ENCODE results near the gene APOL4. TPM values are rescaled to one million over a fixed set of nuclear protein-coding genes. Genes with fewer than 3 reads are reported as not detected.
A peak's percentile ranks its signal among the peaks of the same experiment; 100 is the strongest.

APOL4 gene
- total RNA-seq, 1 donor from 2014 or later, result not detected

GRCh38 chr22:36220451-36220921 is 18.9 kb upstream of the APOL4 start:
- Mint-ChIP-seq H3K9me3 (ENCODE audit: unreplicated experiment) (no peaks in the 10 kb centered on the region), H3K4me3 (ENCODE audit: unreplicated experiment) (no peak overlapping the region), H3K4me1 (ENCODE audit: low read depth, unreplicated experiment) (peaks cover 14% of the 10 kb centered on the region), H3K27ac (ENCODE audit: unreplicated experiment) (no peak overlapping the region), H3K27me3 (ENCODE audit: low read depth, unreplicated experiment) (peaks cover 21% of the 10 kb centered on the region), H3K36me3 (ENCODE audit: low read depth, unreplicated experiment) (peaks cover 2% of the 10 kb centered on the region)
- no peaks in the 10 kb centered on the region for H4K20me1 ChIP-seq (ENCODE audit: insufficient read depth, low read length)
- H3K4me2 ChIP-seq (ENCODE audit: low read length), result peak overlapping the region; percentile 21
- H3K9ac ChIP-seq (ENCODE audit: low read length), result no peak overlapping the region
- H3K4me3 ChIP-seq (ENCODE audit: insufficient read depth, low read depth, low read length), result no peak overlapping the region
- no peak overlapping the region for H3K27ac ChIP-seq (ENCODE audit: low read depth, low read length)
- H3K79me2 ChIP-seq (ENCODE audit: insufficient read depth, low read length), result no peaks in the 10 kb centered on the region
- peak; percentile 52 for DNase-seq (ENCODE audit: low read depth)
- peaks cover 31% of the 10 kb centered on the region for H3K27me3 ChIP-seq (ENCODE audit: insufficient read depth, low read length)
- peak overlapping the region; percentile 24 for H2AFZ ChIP-seq (ENCODE audit: low read depth, low read length)
- FAIRE-seq, result no peak
- H3K4me1 ChIP-seq (ENCODE audit: insufficient read depth, low read length), result no peaks in the 10 kb centered on the region
- no peaks in the 10 kb centered on the region for H3K36me3 ChIP-seq (ENCODE audit: insufficient read depth, low read length)
- no peaks in the 10 kb centered on the region for H3K9me3 ChIP-seq (ENCODE audit: insufficient read depth, low read depth, low read length)
- TF ChIP-seq EZH2 (IDR thresholded peaks at IDR 0.05; ENCODE audit: insufficient read depth, low read length), result no peak
- TF ChIP-seq, protein P1, sequence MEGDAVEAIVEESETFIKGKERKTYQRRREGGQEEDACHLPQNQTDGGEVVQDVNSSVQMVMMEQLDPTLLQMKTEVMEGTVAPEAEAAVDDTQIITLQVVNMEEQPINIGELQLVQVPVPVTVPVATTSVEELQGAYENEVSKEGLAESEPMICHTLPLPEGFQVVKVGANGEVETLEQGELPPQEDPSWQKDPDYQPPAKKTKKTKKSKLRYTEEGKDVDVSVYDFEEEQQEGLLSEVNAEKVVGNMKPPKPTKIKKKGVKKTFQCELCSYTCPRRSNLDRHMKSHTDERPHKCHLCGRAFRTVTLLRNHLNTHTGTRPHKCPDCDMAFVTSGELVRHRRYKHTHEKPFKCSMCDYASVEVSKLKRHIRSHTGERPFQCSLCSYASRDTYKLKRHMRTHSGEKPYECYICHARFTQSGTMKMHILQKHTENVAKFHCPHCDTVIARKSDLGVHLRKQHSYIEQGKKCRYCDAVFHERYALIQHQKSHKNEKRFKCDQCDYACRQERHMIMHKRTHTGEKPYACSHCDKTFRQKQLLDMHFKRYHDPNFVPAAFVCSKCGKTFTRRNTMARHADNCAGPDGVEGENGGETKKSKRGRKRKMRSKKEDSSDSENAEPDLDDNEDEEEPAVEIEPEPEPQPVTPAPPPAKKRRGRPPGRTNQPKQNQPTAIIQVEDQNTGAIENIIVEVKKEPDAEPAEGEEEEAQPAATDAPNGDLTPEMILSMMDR (IDR thresholded peaks at IDR 0.05; ENCODE audit: insufficient read depth, low read depth, low read length), result no peak

DNA sequence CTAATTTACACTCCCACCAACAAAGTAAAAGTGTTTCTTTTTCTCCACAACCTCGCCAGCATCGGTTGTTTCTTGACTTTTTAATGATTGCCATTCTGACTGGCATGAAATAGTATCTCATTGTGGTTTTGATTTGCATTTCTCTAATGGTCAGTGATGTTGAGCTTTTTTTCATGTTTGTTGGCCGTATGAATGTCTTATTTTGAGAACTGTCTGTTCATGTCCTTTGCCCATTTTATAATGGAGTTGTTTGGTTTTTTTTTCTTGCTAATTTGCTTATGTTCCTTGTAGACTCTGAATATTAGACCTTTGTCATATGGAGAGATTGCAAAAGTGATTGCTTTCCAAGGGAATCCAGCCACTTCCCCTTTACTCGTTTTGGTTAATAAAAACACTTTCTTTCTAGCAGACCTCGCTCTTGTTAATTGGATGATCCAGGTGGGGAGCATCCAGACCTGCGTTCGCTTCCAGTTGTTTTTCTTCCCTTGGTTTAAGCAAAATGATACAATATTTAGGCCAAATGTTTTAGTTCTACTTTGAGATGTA is 17.1 kb upstream of the APOL4 start:
- Mint-ChIP-seq H3K36me3 (ENCODE audit: low read depth, unreplicated experiment) (no peaks in the 10 kb centered on the region), H3K4me1 (ENCODE audit: low read depth, unreplicated experiment) (peaks cover 9% of the 10 kb centered on the region), H3K9me3 (ENCODE audit: unreplicated experiment) (no peaks in the 10 kb centered on the region), H3K27me3 (ENCODE audit: low read depth, unreplicated experiment) (peaks cover 33% of the 10 kb centered on the region), H3K27ac (ENCODE audit: unreplicated experiment) (no peak overlapping the region), H3K4me3 (ENCODE audit: unreplicated experiment) (no peak overlapping the region)
- no peak overlapping the region for H3K4me3 ChIP-seq (ENCODE audit: insufficient read depth, low read depth, low read length)
- H3K79me2 ChIP-seq (ENCODE audit: insufficient read depth, low read length), result no peaks in the 10 kb centered on the region
- H3K27me3 ChIP-seq (ENCODE audit: insufficient read depth, low read length), result peaks cover 39% of the 10 kb centered on the region
- H3K27ac ChIP-seq (ENCODE audit: low read depth, low read length), result no peak overlapping the region
- TF ChIP-seq EZH2 (IDR thresholded peaks at IDR 0.05; ENCODE audit: insufficient read depth, low read length), result no peak
- TF ChIP-seq, protein P1 (IDR thresholded peaks at IDR 0.05; ENCODE audit: insufficient read depth, low read depth, low read length), result no peak
- no peaks in the 10 kb centered on the region for H3K4me1 ChIP-seq (ENCODE audit: insufficient read depth, low read length)
- no peak for FAIRE-seq
- H4K20me1 ChIP-seq (ENCODE audit: insufficient read depth, low read length), result no peaks in the 10 kb centered on the region
- H3K36me3 ChIP-seq (ENCODE audit: insufficient read depth, low read length), result no peaks in the 10 kb centered on the region
- no peak for DNase-seq (ENCODE audit: low read depth)
- no peaks in the 10 kb centered on the region for H3K9me3 ChIP-seq (ENCODE audit: insufficient read depth, low read depth, low read length)
- no peak overlapping the region for H3K4me2 ChIP-seq (ENCODE audit: low read length)
- H3K9ac ChIP-seq (ENCODE audit: low read length), result no peak overlapping the region
- H2AFZ ChIP-seq (ENCODE audit: low read depth, low read length), result no peak overlapping the region

GRCh38 chr22:36215981-36216380 is 14.4 kb upstream of the APOL4 start:
- Histone ChIP-seq H3K4me2 (ENCODE audit: low read length) (no peak overlapping the region), H3K9ac (ENCODE audit: low read length) (no peak overlapping the region), H3K4me1 (ENCODE audit: insufficient read depth, low read length) (peaks cover 4% of the 10 kb centered on the region), H3K9me3 (ENCODE audit: insufficient read depth, low read depth, low read length) (no peaks in the 10 kb centered on the region), H3K27me3 (ENCODE audit: insufficient read depth, low read length) (peaks cover 45% of the 10 kb centered on the region), H4K20me1 (ENCODE audit: insufficient read depth, low read length) (no peaks in the 10 kb centered on the region), H2AFZ (ENCODE audit: low read depth, low read length) (no peak overlapping the region), H3K27ac (ENCODE audit: low read depth, low read length) (no peak overlapping the region), H3K79me2 (ENCODE audit: insufficient read depth, low read length) (no peaks in the 10 kb centered on the region), H3K4me3 (ENCODE audit: insufficient read depth, low read depth, low read length) (no peak overlapping the region), H3K36me3 (ENCODE audit: insufficient read depth, low read length) (no peaks in the 10 kb centered on the region)
- Mint-ChIP-seq H3K4me1 (ENCODE audit: low read depth, unreplicated experiment) (peaks cover 7% of the 10 kb centered on the region), H3K4me3 (ENCODE audit: unreplicated experiment) (no peak overlapping the region), H3K9me3 (ENCODE audit: unreplicated experiment) (peaks cover 5% of the 10 kb centered on the region), H3K27ac (ENCODE audit: unreplicated experiment) (no peak overlapping the region), H3K27me3 (ENCODE audit: low read depth, unreplicated experiment) (peaks cover 55% of the 10 kb centered on the region), H3K36me3 (ENCODE audit: low read depth, unreplicated experiment) (no peaks in the 10 kb centered on the region)
- TF ChIP-seq, protein P1 (IDR thresholded peaks at IDR 0.05; ENCODE audit: insufficient read depth, low read depth, low read length), result no peak
- TF ChIP-seq EZH2 (IDR thresholded peaks at IDR 0.05; ENCODE audit: insufficient read depth, low read length), result no peak
- FAIRE-seq (no peak), DNase-seq (ENCODE audit: low read depth) (no peak)

Data from astrocyte (in vitro differentiated cells and primary cell).